GM12878 (cell line): ENCODE results near the gene ITCH. TPM values are rescaled to one million over a fixed set of nuclear protein-coding genes. Genes with fewer than 3 reads are reported as not detected.

Source experiments
- HCFC1 ChIP-seq: fragments of 150-350 bp; IDR thresholded peaks from 2 replicates; pipeline ENCODE4 v1.6.1; 2014; ENCODE audit warnings: low read length
- polyA plus RNA-seq, 11 experiments: library from polyadenylated mRNA; depleted of rRNA in 4 of 11; unstranded in 6 of 11; stranded (reverse) in 5 of 11; fragments of >200 nt; fragmentation: Nextera tagmentation in 4 of 11; fragmentation: Illumina TruSeq in 1 of 11; extraction: Ambion mirVana in 4 of 11; extraction: Trizol in 1 of 11; gene quantifications; 1 replicate in 1 of 11; 2 replicates in 10 of 11; pipeline versions ENCODE4 v1.2.1 to v1.2.3, GENCODE V29; 2011 to 2016; ENCODE audit warnings: inconsistent platforms in 2 of 11, missing spikeins in 2 of 11, low read depth in 1 of 11
- total RNA-seq, 4 experiments: library from RNA; depleted of rRNA in 3 of 4; stranded (reverse); fragments of >200 nt in 3 of 4; fragmentation: Illumina TruSeq in 1 of 4; extraction: Trizol in 1 of 4; gene quantifications; 2 replicates each; pipeline versions ENCODE4 v1.2.1 to v1.2.3, GENCODE V29; 2013 to 2021
- TF ChIP-seq, protein P1 (sequence below): fragments of 450-650 bp; IDR thresholded peaks from 2 replicates; pipeline ENCODE4 v1.6.1; 2018; ENCODE audit warnings: borderline replicate concordance, mild to moderate bottlenecking; ENCODE audit not compliant: partially characterized antibody
- TF ChIP-seq, protein P2 (sequence below): fragments of 450-650 bp; formaldehyde crosslinking; IDR thresholded peaks from 2 replicates; pipeline ENCODE4 v1.4.0; 2022; ENCODE audit warnings: mild to moderate bottlenecking, moderate library complexity
- TF ChIP-seq, protein P3 (sequence below): fragments of 450-650 bp; IDR thresholded peaks from 2 replicates; pipeline ENCODE4 v1.6.1; 2017; ENCODE audit warnings: mild to moderate bottlenecking, moderate library complexity

Gene ITCH
- total and polyA plus RNA-seq, 10 of the 15 experiments (the other 5 are each of a cell fraction or from before 2014, with no cell fraction given), result 7.5 to 46.1 (median 21.5) TPM

DNA sequence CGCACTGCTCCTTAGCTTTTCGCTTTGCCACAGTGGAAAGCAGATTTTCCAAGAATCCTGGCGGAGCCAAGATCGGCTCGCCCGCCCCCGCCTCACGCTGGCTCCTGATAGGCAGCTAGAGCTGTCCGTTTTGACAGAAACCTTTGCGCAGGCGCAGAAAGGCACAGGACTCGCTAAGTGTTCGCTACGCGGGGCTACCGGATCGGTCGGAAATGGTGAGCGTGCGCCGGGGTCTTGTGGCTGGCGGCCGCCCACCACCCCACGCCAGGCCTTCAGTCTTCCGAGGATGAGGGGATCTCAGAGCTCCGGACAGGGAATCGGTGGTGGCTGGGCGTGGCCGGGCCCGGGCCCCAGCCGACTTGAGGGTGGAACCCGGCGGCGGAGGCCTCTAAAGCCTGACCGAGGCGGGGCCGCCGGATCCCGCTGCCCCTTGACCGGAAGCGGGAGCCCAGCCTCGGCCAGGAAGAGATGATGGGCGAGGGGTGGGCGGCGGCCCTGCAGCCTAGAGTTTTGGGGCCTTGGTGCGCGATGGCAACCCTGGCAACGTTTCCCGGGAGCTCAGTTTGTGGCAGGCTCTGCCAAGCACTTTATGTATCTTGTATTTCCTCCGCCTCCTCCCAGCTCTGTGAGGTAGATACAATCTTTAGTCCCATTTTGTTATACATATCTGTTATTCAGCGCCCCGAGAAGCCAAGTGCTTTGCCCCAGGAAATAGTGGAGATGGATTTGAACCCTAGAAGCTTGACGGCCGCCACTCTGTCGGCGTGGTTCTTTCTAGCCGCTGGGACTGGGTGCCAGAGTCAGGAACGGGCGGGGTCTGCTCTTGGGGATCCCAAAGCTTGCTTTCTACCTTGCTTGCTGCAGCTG lies 153.4 kb downstream of the ITCH start, which contains the start of gene DYNLRB1 (continued):
- TF ChIP-seq, protein P1, sequence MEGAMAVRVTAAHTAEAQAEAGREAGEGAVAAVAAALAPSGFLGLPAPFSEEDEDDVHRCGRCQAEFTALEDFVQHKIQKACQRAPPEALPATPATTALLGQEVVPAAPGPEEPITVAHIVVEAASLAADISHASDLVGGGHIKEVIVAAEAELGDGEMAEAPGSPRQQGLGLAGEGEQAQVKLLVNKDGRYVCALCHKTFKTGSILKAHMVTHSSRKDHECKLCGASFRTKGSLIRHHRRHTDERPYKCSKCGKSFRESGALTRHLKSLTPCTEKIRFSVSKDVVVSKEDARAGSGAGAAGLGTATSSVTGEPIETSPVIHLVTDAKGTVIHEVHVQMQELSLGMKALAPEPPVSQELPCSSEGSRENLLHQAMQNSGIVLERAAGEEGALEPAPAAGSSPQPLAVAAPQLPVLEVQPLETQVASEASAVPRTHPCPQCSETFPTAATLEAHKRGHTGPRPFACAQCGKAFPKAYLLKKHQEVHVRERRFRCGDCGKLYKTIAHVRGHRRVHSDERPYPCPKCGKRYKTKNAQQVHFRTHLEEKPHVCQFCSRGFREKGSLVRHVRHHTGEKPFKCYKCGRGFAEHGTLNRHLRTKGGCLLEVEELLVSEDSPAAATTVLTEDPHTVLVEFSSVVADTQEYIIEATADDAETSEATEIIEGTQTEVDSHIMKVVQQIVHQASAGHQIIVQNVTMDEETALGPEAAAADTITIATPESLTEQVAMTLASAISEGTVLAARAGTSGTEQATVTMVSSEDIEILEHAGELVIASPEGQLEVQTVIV, result no peak
- TF ChIP-seq, protein P2, sequence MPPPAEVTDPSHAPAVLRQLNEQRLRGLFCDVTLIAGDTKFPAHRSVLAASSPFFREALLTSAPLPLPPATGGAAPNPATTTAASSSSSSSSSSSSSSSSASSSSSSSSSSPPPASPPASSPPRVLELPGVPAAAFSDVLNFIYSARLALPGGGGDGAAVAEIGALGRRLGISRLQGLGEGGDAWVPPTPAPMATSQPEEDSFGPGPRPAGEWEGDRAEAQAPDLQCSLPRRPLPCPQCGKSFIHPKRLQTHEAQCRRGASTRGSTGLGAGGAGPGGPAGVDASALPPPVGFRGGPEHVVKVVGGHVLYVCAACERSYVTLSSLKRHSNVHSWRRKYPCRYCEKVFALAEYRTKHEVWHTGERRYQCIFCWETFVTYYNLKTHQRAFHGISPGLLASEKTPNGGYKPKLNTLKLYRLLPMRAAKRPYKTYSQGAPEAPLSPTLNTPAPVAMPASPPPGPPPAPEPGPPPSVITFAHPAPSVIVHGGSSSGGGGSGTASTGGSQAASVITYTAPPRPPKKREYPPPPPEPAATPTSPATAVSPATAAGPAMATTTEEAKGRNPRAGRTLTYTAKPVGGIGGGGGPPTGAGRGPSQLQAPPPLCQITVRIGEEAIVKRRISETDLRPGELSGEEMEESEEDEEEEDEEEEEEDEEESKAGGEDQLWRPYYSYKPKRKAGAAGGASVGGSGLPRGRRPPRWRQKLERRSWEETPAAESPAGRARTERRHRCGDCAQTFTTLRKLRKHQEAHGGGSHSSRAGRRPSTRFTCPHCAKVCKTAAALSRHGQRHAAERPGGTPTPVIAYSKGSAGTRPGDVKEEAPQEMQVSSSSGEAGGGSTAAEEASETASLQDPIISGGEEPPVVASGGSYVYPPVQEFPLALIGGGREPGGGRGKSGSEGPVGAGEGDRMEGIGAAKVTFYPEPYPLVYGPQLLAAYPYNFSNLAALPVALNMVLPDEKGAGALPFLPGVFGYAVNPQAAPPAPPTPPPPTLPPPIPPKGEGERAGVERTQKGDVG (CRISPR knock-in tag), result no peak
- TF ChIP-seq, protein P3, sequence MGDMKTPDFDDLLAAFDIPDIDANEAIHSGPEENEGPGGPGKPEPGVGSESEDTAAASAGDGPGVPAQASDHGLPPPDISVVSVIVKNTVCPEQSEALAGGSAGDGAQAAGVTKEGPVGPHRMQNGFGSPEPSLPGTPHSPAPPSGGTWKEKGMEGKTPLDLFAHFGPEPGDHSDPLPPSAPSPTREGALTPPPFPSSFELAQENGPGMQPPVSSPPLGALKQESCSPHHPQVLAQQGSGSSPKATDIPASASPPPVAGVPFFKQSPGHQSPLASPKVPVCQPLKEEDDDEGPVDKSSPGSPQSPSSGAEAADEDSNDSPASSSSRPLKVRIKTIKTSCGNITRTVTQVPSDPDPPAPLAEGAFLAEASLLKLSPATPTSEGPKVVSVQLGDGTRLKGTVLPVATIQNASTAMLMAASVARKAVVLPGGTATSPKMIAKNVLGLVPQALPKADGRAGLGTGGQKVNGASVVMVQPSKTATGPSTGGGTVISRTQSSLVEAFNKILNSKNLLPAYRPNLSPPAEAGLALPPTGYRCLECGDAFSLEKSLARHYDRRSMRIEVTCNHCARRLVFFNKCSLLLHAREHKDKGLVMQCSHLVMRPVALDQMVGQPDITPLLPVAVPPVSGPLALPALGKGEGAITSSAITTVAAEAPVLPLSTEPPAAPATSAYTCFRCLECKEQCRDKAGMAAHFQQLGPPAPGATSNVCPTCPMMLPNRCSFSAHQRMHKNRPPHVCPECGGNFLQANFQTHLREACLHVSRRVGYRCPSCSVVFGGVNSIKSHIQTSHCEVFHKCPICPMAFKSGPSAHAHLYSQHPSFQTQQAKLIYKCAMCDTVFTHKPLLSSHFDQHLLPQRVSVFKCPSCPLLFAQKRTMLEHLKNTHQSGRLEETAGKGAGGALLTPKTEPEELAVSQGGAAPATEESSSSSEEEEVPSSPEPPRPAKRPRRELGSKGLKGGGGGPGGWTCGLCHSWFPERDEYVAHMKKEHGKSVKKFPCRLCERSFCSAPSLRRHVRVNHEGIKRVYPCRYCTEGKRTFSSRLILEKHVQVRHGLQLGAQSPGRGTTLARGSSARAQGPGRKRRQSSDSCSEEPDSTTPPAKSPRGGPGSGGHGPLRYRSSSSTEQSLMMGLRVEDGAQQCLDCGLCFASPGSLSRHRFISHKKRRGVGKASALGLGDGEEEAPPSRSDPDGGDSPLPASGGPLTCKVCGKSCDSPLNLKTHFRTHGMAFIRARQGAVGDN, result peak; percentile 35; the same call in 1 of the 2 replicates
- no peak for TF ChIP-seq HCFC1
- TF ChIP-seq, all 136 proteins: peak for 36
